GM18526 (cell line): ENCODE data around the gene SLC18A3.

Experiments used
- POLR2A ChIP-seq: IDR thresholded peaks from 3 replicates; pipeline ENCODE4 v1.6.1; 2011; ENCODE audit not compliant: insufficient read length; ENCODE audit errors: extremely low read depth

The SLC18A3 gene

DNA sequence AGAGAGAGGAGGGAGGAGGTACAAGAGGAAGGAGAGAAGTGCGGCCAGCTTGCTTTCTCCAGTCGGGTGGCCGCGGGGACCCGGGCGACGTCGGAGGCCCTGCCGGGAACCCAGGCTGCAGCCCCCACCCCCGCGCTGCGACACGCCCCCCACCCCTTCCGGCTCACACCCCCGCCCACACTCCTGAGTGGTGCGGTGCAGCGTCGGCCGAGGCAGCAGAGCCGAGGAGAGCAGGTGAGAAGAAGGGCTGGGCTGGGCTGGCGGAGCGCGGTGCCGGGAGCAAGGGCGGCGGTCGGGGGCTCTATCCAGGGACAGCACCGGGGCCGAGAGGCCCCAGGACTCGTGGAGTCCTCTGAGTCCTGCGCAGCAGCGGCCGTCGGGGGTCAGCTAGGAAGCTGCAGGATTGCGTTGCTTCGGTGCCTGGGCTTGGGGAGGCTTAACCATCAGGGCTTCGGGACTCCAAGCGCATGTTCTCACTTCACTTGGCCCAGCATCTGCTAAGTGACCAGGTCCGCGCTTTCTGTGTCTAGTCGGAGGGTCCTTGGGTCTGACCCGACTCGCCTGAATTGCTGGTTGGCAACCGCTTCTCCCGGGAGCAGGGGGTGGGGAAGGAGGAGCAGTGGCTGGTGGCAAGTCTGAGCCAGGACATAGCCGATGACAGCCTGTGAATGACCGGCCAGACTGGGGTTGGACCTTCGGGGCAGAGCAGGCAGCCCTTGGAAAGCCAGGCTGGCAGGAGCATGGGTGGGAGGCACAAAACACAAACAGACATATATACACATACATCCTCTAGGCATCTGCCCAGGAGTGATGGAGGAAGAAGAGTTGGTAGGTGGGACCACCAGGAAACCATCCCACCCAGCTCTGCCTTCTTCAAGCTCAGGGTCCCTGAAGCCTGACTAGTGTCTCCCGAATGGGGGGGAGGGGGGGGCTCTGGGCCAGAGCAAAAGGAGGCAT is 4.4 kb downstream of the SLC18A3 start:
- TF ChIP-seq POLR2A = no peak

- TF ChIP-seq POLR2A = no peak
Observed at GRCh38 chr10:49615213-49615612, 5.1 kb downstream of the SLC18A3 start.

- no peak for TF ChIP-seq POLR2A
Observed at GRCh38 chr10:49615721-49616120, 5.6 kb downstream of the SLC18A3 start.

DNA sequence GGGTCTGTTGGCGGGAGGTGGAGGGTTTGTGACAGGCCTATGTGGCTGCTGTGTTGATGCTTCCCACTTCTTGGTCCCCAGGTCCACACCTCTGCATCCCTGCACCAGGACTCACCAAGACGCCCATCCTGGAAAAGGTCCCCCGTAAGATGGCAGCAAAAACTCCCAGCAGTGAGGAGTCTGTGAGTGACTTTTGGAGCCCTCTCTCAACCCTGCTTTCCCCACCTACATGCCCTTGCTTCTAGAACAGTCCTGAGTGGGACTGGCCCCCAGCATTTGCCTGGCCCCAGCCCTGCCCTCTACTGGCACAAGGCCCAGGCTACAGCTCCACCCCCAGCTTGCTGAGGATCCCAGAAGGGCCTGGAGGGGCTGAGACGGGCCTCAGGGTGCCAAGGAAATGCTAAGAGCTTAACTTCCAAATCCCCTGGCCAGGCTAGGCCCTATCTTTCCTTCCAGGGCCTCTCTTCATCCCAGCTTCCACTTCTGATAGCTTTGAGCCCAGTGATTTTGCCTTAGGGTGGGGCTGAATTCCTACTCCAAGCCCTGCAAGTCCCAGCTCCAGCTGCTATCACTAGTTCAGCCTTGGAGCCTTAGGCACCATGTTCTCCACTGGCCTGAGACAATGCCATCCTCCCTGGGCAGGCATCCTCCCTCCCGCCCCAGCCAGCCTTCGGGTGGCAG is 6.5 kb downstream of the SLC18A3 start:
- TF ChIP-seq POLR2A = no peak

DNA sequence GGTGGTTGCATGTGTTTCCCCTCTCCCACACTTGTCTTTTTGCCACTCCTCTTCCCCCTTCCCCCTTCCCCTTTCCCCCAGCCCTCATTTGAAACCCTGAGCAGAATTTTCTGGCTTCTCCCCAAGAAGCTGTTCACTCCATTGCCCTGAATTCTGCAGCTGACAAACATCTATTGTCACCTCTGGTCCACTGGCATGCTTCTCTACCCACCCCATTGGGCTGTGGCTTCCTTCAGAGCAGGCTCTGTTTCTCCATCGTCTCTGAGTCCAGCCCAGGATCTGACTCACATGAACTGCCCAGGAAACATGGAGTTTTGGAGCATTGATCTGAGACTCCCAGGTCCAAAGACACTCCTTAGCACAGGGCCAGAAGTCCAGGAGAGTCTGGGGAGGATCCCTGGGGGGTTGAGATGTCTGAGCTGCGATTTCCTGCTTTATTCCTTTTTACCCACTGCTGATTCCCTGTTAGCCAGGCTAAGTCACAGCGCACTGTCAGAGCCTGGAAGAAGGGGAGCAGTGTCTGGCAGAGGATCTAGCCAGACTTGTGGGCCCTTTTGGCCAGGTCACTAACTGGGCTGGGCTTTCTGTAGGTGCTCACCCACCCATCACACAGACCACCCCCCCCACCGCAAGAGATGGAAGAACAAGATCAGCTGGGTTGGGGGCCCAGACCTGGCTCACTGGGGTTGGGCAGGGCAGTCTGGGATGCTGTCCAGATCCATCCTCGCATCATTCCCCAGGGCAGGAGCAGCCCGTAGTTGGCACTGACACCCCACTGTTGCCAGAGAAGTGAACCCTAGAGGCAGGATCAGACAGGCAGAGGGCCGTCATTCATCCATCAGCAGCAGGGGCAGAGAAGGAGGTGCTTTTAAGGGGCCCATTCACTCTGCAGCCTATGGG is 7.3 kb downstream of the SLC18A3 start:
- TF ChIP-seq POLR2A = no peak

- no peak for TF ChIP-seq POLR2A
Observed at GRCh38 chr10:49618821-49619220, 8.7 kb downstream of the SLC18A3 start.

DNA sequence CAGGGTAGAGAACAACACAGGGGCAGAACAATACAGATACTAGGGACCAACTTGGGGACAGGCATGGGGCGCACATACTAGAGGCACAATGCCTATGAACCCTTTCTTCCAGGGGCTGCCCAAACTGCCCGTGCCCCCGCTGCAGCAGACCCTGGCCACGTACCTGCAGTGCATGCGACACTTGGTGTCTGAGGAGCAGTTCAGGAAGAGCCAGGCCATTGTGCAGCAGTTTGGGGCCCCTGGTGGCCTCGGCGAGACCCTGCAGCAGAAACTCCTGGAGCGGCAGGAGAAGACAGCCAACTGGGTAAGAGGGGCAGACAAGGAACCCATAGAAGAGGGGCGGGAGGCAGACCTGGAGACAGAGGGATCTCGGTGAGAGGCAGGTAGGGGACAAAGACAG is 9.5 kb downstream of the SLC18A3 start:
- TF ChIP-seq POLR2A = no peak

DNA sequence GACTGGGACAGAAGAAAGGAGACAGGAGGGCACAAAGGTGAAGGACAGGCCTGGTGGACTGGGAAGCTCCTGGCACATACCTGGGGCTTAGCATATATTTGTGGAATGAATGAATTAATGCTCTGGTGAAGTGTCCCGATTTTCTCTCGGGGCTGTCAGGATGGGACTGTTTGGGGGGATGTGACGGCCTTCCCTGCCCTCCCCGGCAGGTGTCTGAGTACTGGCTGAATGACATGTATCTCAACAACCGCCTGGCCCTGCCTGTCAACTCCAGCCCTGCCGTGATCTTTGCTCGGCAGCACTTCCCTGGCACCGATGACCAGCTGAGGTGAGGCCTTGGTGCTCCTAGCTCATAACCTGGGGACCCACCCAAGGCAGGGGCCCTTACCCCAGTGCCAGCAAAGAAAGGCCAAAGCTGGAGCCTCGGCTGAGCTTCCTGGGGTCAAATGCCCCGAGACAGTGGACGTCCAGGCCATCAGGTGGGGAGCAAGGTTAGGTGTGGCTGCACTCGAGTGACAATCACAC is 10.2 kb downstream of the SLC18A3 start:
- TF ChIP-seq POLR2A = no peak

DNA sequence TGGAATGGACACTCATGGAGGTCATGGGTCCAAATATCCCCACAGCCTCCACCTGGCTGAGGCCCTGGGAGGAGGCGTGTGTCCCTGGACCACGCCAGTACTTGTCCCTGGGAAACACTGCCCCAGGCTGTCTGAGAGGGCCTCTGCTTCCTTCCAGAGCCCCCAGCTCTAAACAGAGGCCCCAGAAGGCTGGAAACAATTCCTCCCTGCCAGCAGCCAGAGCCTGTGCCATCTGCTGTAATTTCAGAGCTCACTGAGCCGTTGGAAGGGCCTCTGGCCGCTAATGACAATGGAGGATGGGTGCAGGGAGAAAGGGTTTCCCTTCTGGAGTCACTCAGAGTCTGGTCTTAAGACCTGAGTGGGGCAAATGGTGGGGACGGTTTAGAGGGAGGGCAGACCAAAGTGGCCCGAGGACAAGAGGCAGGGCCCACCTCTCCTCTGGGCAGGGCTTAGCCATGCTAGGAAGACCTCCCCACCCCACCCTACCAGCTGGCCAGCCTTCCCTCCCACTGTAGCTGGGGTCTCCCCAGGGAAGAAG is 10.8 kb downstream of the SLC18A3 start:
- no peak for TF ChIP-seq POLR2A

DNA sequence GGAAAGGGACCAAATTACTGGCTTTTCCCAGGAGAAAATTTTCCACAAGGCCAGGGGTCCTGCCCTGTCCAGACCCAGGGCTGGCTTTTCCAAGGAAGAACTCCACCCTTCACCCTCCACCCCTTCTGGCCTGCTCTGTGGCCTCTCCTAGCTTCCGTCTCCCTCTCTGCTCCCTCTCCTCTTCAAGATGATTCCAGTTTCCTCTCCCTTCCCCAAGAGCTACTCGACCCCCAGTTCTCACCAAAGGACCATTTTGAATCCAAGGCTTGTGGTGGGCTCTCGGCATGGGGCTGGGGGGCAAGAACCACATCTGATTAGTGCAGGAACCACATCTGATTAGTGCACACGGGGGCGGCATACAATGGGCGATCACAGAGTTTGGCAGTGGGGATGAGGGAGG is 11.5 kb downstream of the SLC18A3 start:
- TF ChIP-seq POLR2A = no peak

- no peak for TF ChIP-seq POLR2A
Observed at GRCh38 chr10:49622426-49623425, 12.6 kb downstream of the SLC18A3 start.

GRCh38 chr10:49624629-49625028 is 14.5 kb downstream of the SLC18A3 start:
- no peak for TF ChIP-seq POLR2A

DNA sequence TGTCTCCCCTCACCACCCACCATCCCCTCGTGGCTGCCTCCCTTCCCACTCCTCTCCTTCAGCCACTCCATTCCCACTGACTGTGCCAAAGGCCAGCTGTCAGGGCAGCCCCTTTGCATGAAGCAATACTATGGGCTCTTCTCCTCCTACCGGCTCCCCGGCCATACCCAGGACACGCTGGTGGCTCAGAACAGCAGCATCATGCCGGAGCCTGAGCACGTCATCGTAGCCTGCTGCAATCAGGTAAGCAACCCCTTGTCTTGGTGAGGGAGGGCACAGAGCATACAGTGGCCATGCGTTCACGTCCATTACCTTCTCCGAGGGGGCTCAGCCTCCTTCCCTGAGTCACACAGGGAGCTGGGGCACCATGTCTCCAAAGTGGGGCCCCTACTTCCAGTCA is 15.3 kb downstream of the SLC18A3 start:
- no peak for TF ChIP-seq POLR2A

DNA sequence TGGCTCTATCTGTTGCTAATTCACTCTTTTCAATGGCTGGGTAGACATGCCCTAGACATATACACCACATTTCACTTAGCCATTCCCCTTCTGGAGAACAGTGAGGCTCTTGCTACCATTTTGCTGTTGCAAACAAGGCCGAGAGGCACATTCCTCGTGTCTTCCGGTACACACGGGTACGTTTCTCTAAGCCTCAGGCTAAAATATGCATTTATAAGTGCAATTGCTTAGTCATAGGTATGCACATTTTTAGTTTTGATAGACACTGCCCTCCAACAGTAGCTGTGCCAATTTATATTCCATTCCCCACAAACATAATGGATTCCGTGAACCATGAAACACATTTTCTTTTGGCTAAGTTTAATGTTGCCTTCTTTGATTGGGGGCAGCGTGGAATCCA is 16.9 kb downstream of the SLC18A3 start:
- no peak for TF ChIP-seq POLR2A
